Gastroesophageal sphincter (tissue), 4 donors: ENCODE data around the gene FAM168A. TPM values are rescaled to one million over a fixed set of nuclear protein-coding genes. Genes with fewer than 3 reads are reported as not detected.

Experiments
- ATAC-seq: fragments of 150-250 bp; one replicate; pipeline ENCODE4 v1.9.1; 2016; ENCODE audit warnings: mild to moderate bottlenecking, moderate library complexity
- H3K27ac ChIP-seq, 4 donors: fragments of 200-600 bp; sonication (generic) in 3 of 4; 1 replicate in 3 of 4; 2 replicates in 1 of 4; pipeline ENCODE4 v1.5.1; 2016 to 2019
- H3K27me3 ChIP-seq: fragments of 200-600 bp; sonication (generic); one replicate; pipeline ENCODE4 v1.5.1; 2019
- H3K36me3 ChIP-seq, 2 donors: fragments of 200-600 bp; sonication (generic); one replicate each; pipeline ENCODE4 v1.5.1; 2019; ENCODE audit warnings: control low read depth in 1 of 2
- H3K4me1 ChIP-seq, 3 donors: fragments of 200-600 bp; sonication (generic); 1 replicate in 2 of 3; 2 replicates in 1 of 3; pipeline ENCODE4 v1.5.1; 2016 to 2019; ENCODE audit warnings: control low read depth in 2 of 3
- H3K4me3 ChIP-seq, 2 donors: fragments of 200-600 bp; sonication (generic); one replicate each; pipeline ENCODE4 v1.5.1; 2019; ENCODE audit warnings: mild to moderate bottlenecking in 1 of 2, moderate library complexity in 1 of 2
- H3K9me3 ChIP-seq, 3 donors: fragments of 200-600 bp; sonication (generic); one replicate each; pipeline ENCODE4 v1.5.1; 2017 to 2019; ENCODE audit warnings: control low read depth in 2 of 3
- CTCF ChIP-seq, 4 experiments: fragments of 200-600 bp in 2 of 4; fragments of 450-650 bp in 2 of 4; sonication (generic) in 1 of 4; IDR thresholded peaks; one replicate each; pipeline ENCODE4 v1.5.1; 2017 to 2019; ENCODE audit warnings: antibody characterized with exemption in 4 of 4, mild to moderate bottlenecking in 2 of 4, moderate library complexity in 2 of 4
- EP300 ChIP-seq: sonication (generic); formaldehyde crosslinking; IDR thresholded peaks from one replicate; pipeline ENCODE4 v1.6.1; 2017; ENCODE audit warnings: antibody characterized with exemption, mild to moderate bottlenecking
- POLR2A ChIP-seq, 2 donors: fragments of 450-650 bp; IDR thresholded peaks; one replicate each; pipeline ENCODE4 v1.6.1; 2017; ENCODE audit warnings: antibody characterized with exemption in 2 of 2, mild to moderate bottlenecking in 2 of 2, moderate library complexity in 1 of 2
- POLR2AphosphoS5 ChIP-seq: sonication (generic); formaldehyde crosslinking; IDR thresholded peaks from one replicate; pipeline ENCODE4 v1.6.1; 2017; ENCODE audit warnings: antibody characterized with exemption
- WGBS, 2 donors: methylation state at CpG; one replicate each; pipeline ENCODE4 v1.1.5; 2018; ENCODE audit warnings: low coverage in 1 of 2; 5-methylcytosine and 5-hydroxymethylcytosine counted together
- total RNA-seq, 4 donors: library from RNA; depleted of rRNA; stranded (reverse); fragments of >200 nt; gene quantifications; one replicate each; pipeline ENCODE4 v1.1.0, GENCODE V29; 2016

FAM168A gene
- total RNA-seq, 4 donors from 2014 or later, result 27.5 to 51.8 (median 42.0) TPM

GRCh38 chr11:73401924-73402833 lies 195.7 kb downstream of the FAM168A start:
- peaks cover 0 to 28% of the 10 kb centered on the region in 2 donors for H3K36me3 ChIP-seq
- no peak for ATAC-seq
- no peak overlapping the region for H3K27ac ChIP-seq
- no peaks in the 10 kb centered on the region for H3K9me3 ChIP-seq
- WGBS, 2 donors, result 61 to 75% methylated on average over 5 to 13 of the region's 15 CpGs
- H3K27me3 ChIP-seq, result no peaks in the 10 kb centered on the region
- peaks cover 0 to 25% (median 0%) of the 10 kb centered on the region in 3 donors for H3K4me1 ChIP-seq
- H3K4me3 ChIP-seq, result no peak overlapping the region
- TF ChIP-seq POLR2AphosphoS5 (no peak), CTCF (IDR thresholded peaks at IDR 0.05) (no peak), POLR2A (IDR thresholded peaks at IDR 0.05) (no peak), EP300 (no peak)

- Histone ChIP-seq H3K27me3 (no peaks in the 10 kb centered on the region), H3K27ac (no peak overlapping the region), H3K4me1 (peaks cover 0 to 25% (median 0%) of the 10 kb centered on the region in 3 donors), H3K4me3 (no peak overlapping the region), H3K36me3 (peaks cover 0 to 19% of the 10 kb centered on the region in 2 donors), H3K9me3 (no peaks in the 10 kb centered on the region)
- ATAC-seq, result no peak
- TF ChIP-seq EP300, result no peak
- TF ChIP-seq CTCF (IDR thresholded peaks at IDR 0.05), result no peak
- no peak for TF ChIP-seq POLR2AphosphoS5
- no peak for TF ChIP-seq POLR2A (IDR thresholded peaks at IDR 0.05)
- WGBS, 2 donors, result no CpG with 5 or more reads among the region's 3 CpGs
These were observed 196.5 kb downstream of the FAM168A start for GRCh38 chr11:73401217-73401923.

- no peak overlapping the region for H3K4me3 ChIP-seq
- H3K9me3 ChIP-seq, result no peaks in the 10 kb centered on the region
- H3K27me3 ChIP-seq, result no peaks in the 10 kb centered on the region
- no peak for TF ChIP-seq EP300
- TF ChIP-seq POLR2AphosphoS5, result no peak
- no peak for TF ChIP-seq CTCF (IDR thresholded peaks at IDR 0.05)
- no peak for TF ChIP-seq POLR2A (IDR thresholded peaks at IDR 0.05)
- peaks cover 0 to 25% (median 0%) of the 10 kb centered on the region in 3 donors for H3K4me1 ChIP-seq
- H3K36me3 ChIP-seq, result peaks cover 0 to 9% of the 10 kb centered on the region in 2 donors
- H3K27ac ChIP-seq, result no peak overlapping the region
- ATAC-seq, result no peak
- WGBS, 2 donors, result 85 to 100% methylated on average over 2 to 4 of the region's 6 CpGs
These were observed 197.6 kb downstream of the FAM168A start for GRCh38 chr11:73400293-73400692.

GRCh38 chr11:73399636-73400035 lies 198.3 kb downstream of the FAM168A start:
- H3K4me1 ChIP-seq, result peaks cover 0 to 25% (median 0%) of the 10 kb centered on the region in 3 donors
- H3K27ac ChIP-seq, result peak overlapping the region in 1 of 4 donors; percentile 35
- no peak overlapping the region for H3K4me3 ChIP-seq
- H3K27me3 ChIP-seq, result no peaks in the 10 kb centered on the region
- H3K9me3 ChIP-seq, result no peaks in the 10 kb centered on the region
- TF ChIP-seq CTCF (IDR thresholded peaks at IDR 0.05) (no peak), POLR2A (IDR thresholded peaks at IDR 0.05) (no peak), POLR2AphosphoS5 (no peak), EP300 (no peak)
- no peak for ATAC-seq
- peaks cover 0 to 2% of the 10 kb centered on the region in 2 donors for H3K36me3 ChIP-seq
- 79 to 80% methylated on average over 1 to 2 of the region's 4 CpGs for WGBS, 2 donors
